ENCODE results near the gene TSPAN9.

The TSPAN9 gene

GRCh38 chr12:3244219-3244750 is 167.1 kb downstream of the TSPAN9 start:
- in situ Hi-C loops (cut with HindIII; ENCODE audit: low pct_ligation_motif_present, low sequenced_read_pairs): no loop called here
- no peaks in the 10 kb centered on the region for H3K36me3 ChIP-seq (replicated peaks)

GRCh38 chr12:3246253-3246652 is 169.1 kb downstream of the TSPAN9 start:
- H3K36me3 ChIP-seq (replicated peaks): no peaks in the 10 kb centered on the region
- no peaks in the 10 kb centered on the region for H3K27me3 ChIP-seq (replicated peaks)
- no peak overlapping the region for H3K4me3 ChIP-seq (ENCODE audit: low read depth, low read length)
- DNase-seq: no peak
- H3K27ac ChIP-seq: no peak overlapping the region
- in situ Hi-C loops (cut with HindIII; ENCODE audit: low pct_ligation_motif_present, low sequenced_read_pairs): no loop called here
- TF ChIP-seq, protein P1, sequence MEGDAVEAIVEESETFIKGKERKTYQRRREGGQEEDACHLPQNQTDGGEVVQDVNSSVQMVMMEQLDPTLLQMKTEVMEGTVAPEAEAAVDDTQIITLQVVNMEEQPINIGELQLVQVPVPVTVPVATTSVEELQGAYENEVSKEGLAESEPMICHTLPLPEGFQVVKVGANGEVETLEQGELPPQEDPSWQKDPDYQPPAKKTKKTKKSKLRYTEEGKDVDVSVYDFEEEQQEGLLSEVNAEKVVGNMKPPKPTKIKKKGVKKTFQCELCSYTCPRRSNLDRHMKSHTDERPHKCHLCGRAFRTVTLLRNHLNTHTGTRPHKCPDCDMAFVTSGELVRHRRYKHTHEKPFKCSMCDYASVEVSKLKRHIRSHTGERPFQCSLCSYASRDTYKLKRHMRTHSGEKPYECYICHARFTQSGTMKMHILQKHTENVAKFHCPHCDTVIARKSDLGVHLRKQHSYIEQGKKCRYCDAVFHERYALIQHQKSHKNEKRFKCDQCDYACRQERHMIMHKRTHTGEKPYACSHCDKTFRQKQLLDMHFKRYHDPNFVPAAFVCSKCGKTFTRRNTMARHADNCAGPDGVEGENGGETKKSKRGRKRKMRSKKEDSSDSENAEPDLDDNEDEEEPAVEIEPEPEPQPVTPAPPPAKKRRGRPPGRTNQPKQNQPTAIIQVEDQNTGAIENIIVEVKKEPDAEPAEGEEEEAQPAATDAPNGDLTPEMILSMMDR (IDR thresholded peaks at IDR 0.05; ENCODE audit: low read depth, low read length, missing control alignments): no peak

More at GRCh38 chr12:3244219-3244750, 167.1 kb downstream of the TSPAN9 start:
- DNase-seq: no peak
- Histone ChIP-seq H3K27ac (no peak overlapping the region), H3K27me3 (replicated peaks) (no peaks in the 10 kb centered on the region), H3K4me3 (ENCODE audit: low read depth, low read length) (no peak overlapping the region)
- TF ChIP-seq, protein P1 (IDR thresholded peaks at IDR 0.05; ENCODE audit: low read depth, low read length, missing control alignments): no peak

DNA sequence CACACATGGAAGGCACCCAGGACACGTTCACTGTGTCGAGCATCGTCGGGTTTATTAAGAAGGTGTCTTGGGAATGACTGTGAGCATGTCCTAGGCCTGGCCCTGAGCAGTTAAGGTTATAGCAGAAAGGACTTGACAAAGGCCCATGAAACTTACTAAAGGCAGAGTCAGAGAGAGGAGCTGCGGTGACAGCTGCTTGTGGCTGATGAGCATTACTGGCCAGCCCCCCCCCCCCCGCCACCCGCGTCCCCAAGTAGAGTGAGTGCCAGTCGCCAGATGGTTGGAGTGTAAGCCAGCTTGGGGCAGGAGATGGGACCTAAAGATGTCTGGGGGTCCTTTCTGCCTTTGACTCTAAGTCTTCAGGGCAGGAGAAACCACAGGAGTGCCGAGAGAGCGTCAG is 169.9 kb downstream of the TSPAN9 start:
- no peak for DNase-seq
- TF ChIP-seq, protein P1 (IDR thresholded peaks at IDR 0.05; ENCODE audit: low read depth, low read length, missing control alignments): no peak
- no peaks in the 10 kb centered on the region for H3K27me3 ChIP-seq (replicated peaks)
- in situ Hi-C loops (cut with HindIII; ENCODE audit: low pct_ligation_motif_present, low sequenced_read_pairs): no loop called here
- no peaks in the 10 kb centered on the region for H3K36me3 ChIP-seq (replicated peaks)
- H3K4me3 ChIP-seq (ENCODE audit: low read depth, low read length): no peak overlapping the region
- H3K27ac ChIP-seq: no peak overlapping the region

DNA sequence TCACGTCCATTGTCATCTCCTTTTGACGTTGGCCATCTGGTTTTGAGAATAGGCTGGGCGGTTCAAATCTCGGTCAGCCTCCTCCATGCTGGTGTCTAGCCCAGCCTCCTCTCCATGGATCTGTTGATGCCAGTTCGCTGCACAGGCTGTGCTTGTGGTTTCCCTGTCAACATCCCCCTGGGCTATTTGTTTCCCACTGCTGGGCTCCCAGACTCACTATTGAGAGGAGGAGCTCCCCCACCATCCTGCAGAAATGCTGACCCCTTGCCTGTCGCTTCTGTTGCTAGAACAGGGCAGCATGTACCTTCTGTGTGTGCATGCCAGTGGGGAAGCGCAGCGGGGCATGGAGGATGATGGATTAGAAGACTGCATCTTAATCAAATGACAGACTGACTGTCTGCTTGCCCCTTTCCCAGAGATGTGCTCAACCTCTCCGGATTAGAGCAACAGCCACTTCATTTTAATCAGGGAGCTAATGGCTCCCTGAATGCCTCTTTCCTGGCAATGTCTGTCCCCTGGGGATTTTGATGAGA is 170.5 kb downstream of the TSPAN9 start:
- no peak overlapping the region for H3K27ac ChIP-seq
- H3K4me3 ChIP-seq (ENCODE audit: low read depth, low read length): no peak overlapping the region
- no peak for DNase-seq
- in situ Hi-C loops (cut with HindIII; ENCODE audit: low pct_ligation_motif_present, low sequenced_read_pairs): no loop called here
- H3K36me3 ChIP-seq (replicated peaks): no peaks in the 10 kb centered on the region
- TF ChIP-seq, protein P1 (IDR thresholded peaks at IDR 0.05; ENCODE audit: low read depth, low read length, missing control alignments): no peak
- no peaks in the 10 kb centered on the region for H3K27me3 ChIP-seq (replicated peaks)

DNA sequence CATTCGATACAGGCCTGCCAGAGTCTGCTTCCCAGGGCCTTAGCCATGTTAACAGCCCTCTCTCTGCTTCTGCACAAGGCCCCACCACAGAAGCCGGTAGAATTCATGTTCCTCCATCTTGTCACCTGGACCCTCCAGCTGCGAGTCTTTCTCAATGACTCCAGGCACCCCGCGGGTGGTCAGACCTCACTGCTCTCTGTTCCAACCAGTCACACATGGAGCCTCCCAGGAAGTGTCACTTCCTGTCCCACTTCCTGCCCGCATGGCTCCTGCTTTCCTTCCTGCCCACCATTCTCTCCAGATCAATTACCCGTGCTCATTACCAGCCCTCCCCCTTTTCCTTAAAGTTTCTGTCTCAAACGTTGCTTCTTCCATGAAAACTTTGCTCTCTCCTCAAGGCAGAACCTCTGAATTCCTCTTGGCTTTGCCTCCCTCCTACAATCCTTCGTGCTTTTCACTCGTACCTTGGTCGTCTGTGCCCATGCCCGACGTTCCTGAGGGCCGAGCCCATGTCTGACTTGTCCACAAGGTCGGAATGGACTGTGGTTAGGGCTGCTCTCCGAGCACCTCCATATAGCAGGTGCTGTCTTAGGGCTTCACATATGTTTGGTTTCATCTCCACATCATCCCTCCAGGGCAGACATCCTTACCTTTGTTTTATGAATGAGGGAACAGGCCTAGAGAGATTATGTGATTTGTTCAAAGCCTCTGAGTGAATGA is 172.1 kb downstream of the TSPAN9 start:
- DNase-seq: no peak
- TF ChIP-seq, protein P1 (IDR thresholded peaks at IDR 0.05; ENCODE audit: low read depth, low read length, missing control alignments): no peak
- H3K27ac ChIP-seq: no peak overlapping the region
- no peaks in the 10 kb centered on the region for H3K36me3 ChIP-seq (replicated peaks)
- H3K4me3 ChIP-seq (ENCODE audit: low read depth, low read length): no peak overlapping the region
- H3K27me3 ChIP-seq (replicated peaks): no peaks in the 10 kb centered on the region
- in situ Hi-C loops (cut with HindIII; ENCODE audit: low pct_ligation_motif_present, low sequenced_read_pairs): no loop called here

Data from brain microvascular endothelial cell (primary cell).